GOT3 (cell line): ENCODE results near the gene MXD4.

Source experiments
- DNase-seq: peaks from one replicate; lab custom pipeline; 2025; ENCODE audit warnings: mixed read lengths; lab: John Stamatoyannopoulos, UW

MXD4 gene

GRCh38 chr4:2263926-2264321 is 2.0 kb upstream of the MXD4 start:
- DNase-seq = no peak

GRCh38 chr4:2262944-2263250 is 988 bp upstream of the MXD4 start:
- DNase-seq = no peak

GRCh38 chr4:2262145-2262943 is 435 bp upstream of the MXD4 start:
- peak; percentile 98 for DNase-seq

GRCh38 chr4:2261110-2261852 is 628 bp downstream of the MXD4 start:
- no peak for DNase-seq

GRCh38 chr4:2260344-2261109 is 1.4 kb downstream of the MXD4 start:
- DNase-seq = no peak

- DNase-seq = no peak
Measured at GRCh38 chr4:2259541-2260343, 2.2 kb downstream of the MXD4 start.

GRCh38 chr4:2259036-2259540 is 2.8 kb downstream of the MXD4 start:
- DNase-seq = no peak

GRCh38 chr4:2258091-2259035 is 3.5 kb downstream of the MXD4 start:
- DNase-seq = no peak

- no peak for DNase-seq
Measured at GRCh38 chr4:2257361-2258081, 4.4 kb downstream of the MXD4 start.

- DNase-seq = no peak
Measured at GRCh38 chr4:2256781-2257191, 5.1 kb downstream of the MXD4 start.

GRCh38 chr4:2256156-2256731 is 5.7 kb downstream of the MXD4 start:
- DNase-seq = no peak

- no peak for DNase-seq
Measured at GRCh38 chr4:2255501-2256155, 6.3 kb downstream of the MXD4 start.

GRCh38 chr4:2254665-2255500 is 7.0 kb downstream of the MXD4 start:
- DNase-seq = no peak

GRCh38 chr4:2253160-2254084 is 8.5 kb downstream of the MXD4 start:
- no peak for DNase-seq

- no peak for DNase-seq
Measured at GRCh38 chr4:2252530-2253091, 9.3 kb downstream of the MXD4 start.

GRCh38 chr4:2251795-2252529 is 9.9 kb downstream of the MXD4 start:
- DNase-seq = no peak
